GM12891 (cell line): ENCODE data around the gene DCLK2.

ENCODE experiments used
- POLR2A ChIP-seq: IDR thresholded peaks from 2 replicates; pipeline ENCODE4 v1.6.1; 2011; ENCODE audit warnings: low read depth, low read length, control low read depth
- POLR2AphosphoS5 ChIP-seq: IDR thresholded peaks from 2 replicates; pipeline ENCODE4 v1.6.1; 2011; ENCODE audit warnings: low read depth, low read length, control low read depth
- POU2F2 ChIP-seq: IDR thresholded peaks from 2 replicates; pipeline ENCODE4 v1.6.1; 2011; ENCODE audit warnings: low read depth, mild to moderate bottlenecking, control low read depth, low read length, moderate library complexity
- SPI1 ChIP-seq: IDR thresholded peaks from 2 replicates; pipeline ENCODE4 v1.6.1; 2011; ENCODE audit warnings: low read depth, low read length, control low read depth
- TAF1 ChIP-seq: IDR thresholded peaks from 2 replicates; pipeline ENCODE4 v1.6.1; 2011; ENCODE audit warnings: low read depth, low read length, control low read depth

DNA sequence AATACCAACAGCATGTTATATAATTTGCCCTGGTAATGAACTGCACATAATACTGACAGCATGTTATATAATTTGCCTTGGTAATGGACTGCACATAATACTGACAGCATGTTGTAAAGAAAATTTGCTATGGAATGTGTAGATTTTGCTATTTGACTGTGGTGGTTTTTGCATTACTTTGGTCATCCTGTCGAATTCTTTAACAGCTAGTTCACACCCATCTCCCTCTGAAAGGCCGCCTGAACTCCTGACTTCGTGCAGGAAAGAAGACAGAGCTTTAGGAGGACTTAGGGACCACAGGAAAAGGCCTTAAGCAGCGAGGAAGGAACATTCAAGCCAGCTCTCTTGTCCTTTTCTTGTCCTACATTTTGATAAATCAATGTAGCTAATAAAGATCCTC is 45.2 kb upstream of the DCLK2 start:
- TF ChIP-seq POLR2A (no peak), POLR2AphosphoS5 (no peak), TAF1 (no peak), POU2F2 (no peak), SPI1 (no peak)
